GM18909 (cell line): ENCODE measurements around the gene ACOT6.
"Not testable (repeated sequence)": the region's sequence is repeated elsewhere in the genome, so short reads cannot be mapped to it uniquely, and the experiment has no call there.

Source experiments
- ATAC-seq: cut with Tn5 transposase; IDR thresholded peaks from one replicate; pipeline ENCODE4 v1.9.1; 2021; ENCODE audit warnings: mild to moderate bottlenecking; ENCODE audit not compliant: unreplicated experiment, poor library complexity

ACOT6 gene

GRCh38 chr14:73612339-73613045, at the start of gene ACOT6:
Gene ACOT6 (plus strand): TSS chr14:73612517. CDS start chr14:73612572, 55 bp downstream.
- ATAC-seq = peak; percentile 72

DNA sequence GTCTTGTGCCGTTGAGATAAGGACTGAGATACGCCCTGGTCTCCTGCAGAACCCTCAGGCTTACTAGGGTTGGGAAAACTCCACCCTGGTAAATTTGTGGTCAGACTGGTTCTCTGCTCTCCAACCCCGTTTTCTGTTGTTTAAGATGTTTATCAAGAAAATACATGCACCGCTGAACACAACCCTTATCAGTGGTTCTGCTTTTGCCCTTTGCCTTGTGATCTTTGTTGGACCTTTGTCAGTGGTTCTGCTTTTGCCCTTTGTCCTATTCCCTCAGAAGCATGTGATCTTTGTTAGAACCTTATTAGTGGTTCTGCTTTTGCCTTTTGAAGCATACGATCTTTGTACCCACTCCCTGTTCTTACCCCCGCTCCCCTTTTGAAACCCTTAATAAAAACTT, 49.6 kb upstream of the ACOT6 start:
- ATAC-seq = not testable (repeated sequence)

GRCh38 chr14:73566431-73566830, 45.9 kb upstream of the ACOT6 start:
- ATAC-seq = not testable (repeated sequence)

- not testable (repeated sequence) for ATAC-seq
These were observed 45.4 kb upstream of the ACOT6 start for GRCh38 chr14:73566935-73567334.

GRCh38 chr14:73567358-73567757, 45.0 kb upstream of the ACOT6 start:
- ATAC-seq = no peak

GRCh38 chr14:73567951-73568885, 44.1 kb upstream of the ACOT6 start:
- no peak for ATAC-seq

- ATAC-seq = peak; percentile 9
These were observed 43.5 kb upstream of the ACOT6 start for GRCh38 chr14:73568886-73569184.

- peak; percentile 68 for ATAC-seq
These were observed 42.9 kb upstream of the ACOT6 start, which contains the start of gene ACOT2 for GRCh38 chr14:73569185-73569958. Gene ACOT2 (plus strand): TSS chr14:73569213. CDS start chr14:73569241, 28 bp downstream.

DNA sequence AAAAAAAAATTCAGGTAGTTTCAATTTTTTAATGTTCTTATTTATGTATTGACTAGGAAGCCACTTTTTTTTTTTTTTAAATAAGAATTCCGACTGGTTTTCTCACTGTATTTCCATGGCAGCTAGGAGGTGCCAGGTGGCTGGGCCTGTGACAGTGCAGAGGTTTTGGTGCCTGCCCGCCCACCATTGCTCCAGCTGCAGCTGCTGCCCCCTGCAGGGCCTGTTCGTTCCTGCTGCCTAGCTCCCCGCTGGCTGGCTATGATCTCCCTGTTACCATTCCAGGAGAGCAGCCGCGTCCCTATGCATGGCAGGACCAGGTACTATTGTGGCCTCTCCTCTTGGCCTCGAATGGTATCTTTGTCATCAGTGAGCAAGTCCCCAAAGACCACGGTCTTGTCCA, 41.4 kb upstream of the ACOT6 start:
- ATAC-seq = peak; percentile 57

- not testable (repeated sequence) for ATAC-seq
These were observed 39.3 kb upstream of the ACOT6 start for GRCh38 chr14:73573034-73573433.

GRCh38 chr14:73573740-73574139, 38.6 kb upstream of the ACOT6 start:
- ATAC-seq = not testable (repeated sequence)

DNA sequence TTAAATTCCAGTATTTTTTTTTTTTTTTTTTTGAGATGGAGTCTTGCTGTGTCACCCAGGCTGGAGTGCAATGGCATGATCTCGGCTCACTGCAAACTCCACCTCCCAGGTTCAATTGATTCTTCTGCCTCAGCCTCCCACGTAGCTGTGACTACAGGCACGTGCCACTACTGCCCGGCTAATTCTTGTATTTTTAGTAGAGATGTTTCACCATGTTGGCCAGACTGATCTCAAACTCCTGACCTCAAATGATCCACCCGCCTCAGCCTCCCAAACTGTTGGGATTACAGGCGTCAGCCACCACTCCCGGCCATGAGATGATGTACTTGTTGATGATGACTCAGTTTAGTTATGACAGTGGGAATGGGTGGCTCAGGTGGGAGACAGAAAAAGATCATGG, 38.1 kb upstream of the ACOT6 start:
- not testable (repeated sequence) for ATAC-seq

DNA sequence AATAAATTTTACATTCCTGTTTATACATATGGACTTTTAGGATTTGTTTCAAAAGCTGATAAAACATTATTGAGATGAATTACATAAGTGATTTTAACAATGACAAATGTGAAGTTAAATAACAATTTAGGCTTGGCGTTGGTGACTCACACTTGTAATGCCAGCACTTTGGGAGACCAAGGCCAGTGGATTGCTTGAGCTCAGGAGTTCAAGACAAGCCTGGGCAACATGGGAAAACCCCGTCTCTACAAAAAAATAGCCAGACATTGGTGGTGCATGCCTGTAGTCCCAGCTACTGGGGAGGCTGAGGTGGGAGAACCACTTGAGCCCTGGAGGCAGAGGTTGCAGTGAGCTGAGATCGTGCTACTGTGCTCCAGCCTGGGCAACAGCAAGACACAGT, 35.9 kb upstream of the ACOT6 start:
- ATAC-seq = no peak

DNA sequence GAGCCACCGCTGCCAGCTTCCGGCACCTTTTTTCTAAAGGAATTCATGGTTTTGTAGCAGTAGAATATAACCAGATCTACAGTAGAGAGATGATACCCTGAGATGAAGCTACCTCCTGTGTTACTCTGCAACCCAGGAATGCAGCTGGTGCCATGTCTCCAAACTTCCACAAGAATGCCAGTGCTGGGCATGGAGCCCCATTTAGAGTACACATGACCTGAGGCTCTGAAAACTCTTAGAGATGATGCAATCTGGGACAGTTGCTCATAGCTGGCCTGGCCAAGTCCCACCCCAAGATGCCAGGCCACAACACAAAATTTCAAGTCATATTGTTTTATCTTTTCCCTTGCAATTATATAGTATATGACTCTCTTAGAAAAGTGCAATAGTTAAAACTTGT, 35.1 kb upstream of the ACOT6 start:
- ATAC-seq = not testable (repeated sequence)

GRCh38 chr14:73582102-73582979, 30.0 kb upstream of the ACOT6 start:
- not testable (repeated sequence) for ATAC-seq

GRCh38 chr14:73588695-73589094, 23.6 kb upstream of the ACOT6 start:
- no peak for ATAC-seq

- ATAC-seq = no peak
These were observed 23.2 kb upstream of the ACOT6 start for GRCh38 chr14:73589116-73589515.

DNA sequence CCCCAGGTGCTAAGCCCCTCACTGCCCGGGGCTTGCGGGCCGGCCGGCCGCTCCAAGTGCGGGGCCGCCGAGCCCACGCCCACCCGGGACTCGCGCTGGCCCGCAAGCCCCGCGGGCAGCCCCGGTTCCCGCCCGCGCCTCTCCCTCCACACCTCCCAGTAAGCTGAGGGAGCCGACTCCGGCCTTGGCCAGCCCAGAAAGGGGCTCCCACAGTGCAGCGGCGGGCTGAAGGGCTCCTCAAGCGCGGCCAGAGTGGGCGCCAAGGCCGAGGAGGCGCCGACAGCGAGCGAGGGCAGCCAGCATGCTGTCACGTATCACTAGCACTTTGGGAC, 21.7 kb upstream of the ACOT6 start:
- ATAC-seq = not testable (repeated sequence)

DNA sequence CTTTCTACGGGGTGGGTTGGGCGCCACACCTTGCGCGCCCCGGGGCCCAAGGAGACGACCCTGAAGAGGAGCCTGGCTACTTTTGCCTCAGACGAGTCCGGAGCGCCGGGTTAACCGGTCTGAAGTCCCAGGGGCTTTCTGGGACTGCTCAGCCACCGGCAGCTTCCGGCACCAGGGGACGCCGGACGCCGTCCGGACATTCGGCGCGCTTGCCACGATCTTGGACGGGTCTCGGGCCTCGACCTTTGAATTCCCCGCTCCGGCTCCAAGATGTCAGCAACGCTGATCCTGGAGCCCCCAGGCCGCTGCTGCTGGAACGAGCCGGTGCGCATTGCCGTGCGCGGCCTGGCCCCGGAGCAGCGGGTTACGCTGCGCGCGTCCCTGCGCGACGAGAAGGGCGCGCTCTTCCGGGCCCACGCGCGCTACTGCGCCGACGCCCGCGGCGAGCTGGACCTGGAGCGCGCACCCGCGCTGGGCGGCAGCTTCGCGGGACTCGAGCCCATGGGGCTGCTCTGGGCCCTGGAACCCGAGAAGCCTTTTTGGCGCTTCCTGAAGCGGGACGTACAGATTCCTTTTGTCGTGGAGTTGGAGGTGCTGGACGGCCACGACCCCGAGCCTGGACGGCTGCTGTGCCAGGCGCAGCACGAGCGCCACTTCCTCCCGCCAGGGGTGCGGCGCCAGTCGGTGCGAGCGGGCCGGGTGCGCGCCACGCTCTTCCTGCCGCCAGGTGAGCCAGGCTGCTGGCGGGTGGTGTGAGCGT, 20.4 kb upstream of the ACOT6 start, which contains the start of gene ACOT4:
TSS of gene ACOT4 (plus strand) at position 184 of the 760 bp plus-strand sequence. CDS start at position 271, 87 bp downstream.
- peak; percentile 58 for ATAC-seq
